Islet of Langerhans (tissue), 1 donor: ENCODE measurements around the gene MCAT.

ENCODE experiments used
- FAIRE-seq: peaks from one replicate; lab custom pipeline; 2011; peaks lifted over from hg19 to GRCh38; lab: Jason Lieb, UNC

The MCAT gene

GRCh38 chr22:43090130-43090789, 52.9 kb downstream of the MCAT start:
- peak; percentile 53 for FAIRE-seq

- FAIRE-seq, result no peak
Observed at GRCh38 chr22:43088984-43089717, 54.0 kb downstream of the MCAT start, which contains the start of gene TTLL1. TTLL1 (minus strand) TSS chr22:43089391; CDS start chr22:43075586, 13,805 bp downstream.

- no peak for FAIRE-seq
Observed at GRCh38 chr22:43088627-43088983, 54.6 kb downstream of the MCAT start.

- FAIRE-seq, result no peak
Observed at GRCh38 chr22:43085658-43086606, 57.3 kb downstream of the MCAT start.
